ENCODE results near the gene KCND2.

Gene KCND2

GRCh38 chr7:120617275-120617674 is 344.3 kb downstream of the KCND2 start:
- H3K4me3 ChIP-seq (ENCODE audit: low read depth, low read length), result no peak overlapping the region
- H3K9me3 ChIP-seq (ENCODE audit: control insufficient read depth, low read length), result no peaks in the 10 kb centered on the region
- H3K36me3 ChIP-seq (ENCODE audit: control insufficient read depth, insufficient read depth, low read length), result no peaks in the 10 kb centered on the region
- H3K4me1 ChIP-seq, result no peaks in the 10 kb centered on the region
- H3K4me2 ChIP-seq (ENCODE audit: low read length), result no peak overlapping the region
- H3K27ac ChIP-seq, result no peak overlapping the region
- no peaks in the 10 kb centered on the region for H3K79me2 ChIP-seq
- no peak overlapping the region for H3K9ac ChIP-seq
- no peak for TF ChIP-seq CTCF (IDR thresholded peaks at IDR 0.05)
- no peaks in the 10 kb centered on the region for H3K27me3 ChIP-seq (ENCODE audit: control insufficient read depth, insufficient read depth, low read length)
- no peak overlapping the region for H2AFZ ChIP-seq

- Histone ChIP-seq H3K79me2 (no peaks in the 10 kb centered on the region), H3K4me1 (no peaks in the 10 kb centered on the region), H3K4me2 (ENCODE audit: low read length) (no peak overlapping the region), H3K9me3 (ENCODE audit: control insufficient read depth, low read length) (no peaks in the 10 kb centered on the region), H3K27ac (no peak overlapping the region), H3K27me3 (ENCODE audit: control insufficient read depth, insufficient read depth, low read length) (no peaks in the 10 kb centered on the region), H3K9ac (no peak overlapping the region), H3K4me3 (ENCODE audit: low read depth, low read length) (no peak overlapping the region), H2AFZ (no peak overlapping the region), H3K36me3 (ENCODE audit: control insufficient read depth, insufficient read depth, low read length) (no peaks in the 10 kb centered on the region)
- TF ChIP-seq CTCF (IDR thresholded peaks at IDR 0.05), result no peak
These were observed 355.3 kb downstream of the KCND2 start for GRCh38 chr7:120628251-120628650.

GRCh38 chr7:120639884-120640283 is 366.9 kb downstream of the KCND2 start:
- H3K36me3 ChIP-seq (ENCODE audit: control insufficient read depth, insufficient read depth, low read length), result no peaks in the 10 kb centered on the region
- H3K4me2 ChIP-seq (ENCODE audit: low read length), result no peak overlapping the region
- no peak overlapping the region for H2AFZ ChIP-seq
- H3K9me3 ChIP-seq (ENCODE audit: control insufficient read depth, low read length), result no peaks in the 10 kb centered on the region
- H3K27ac ChIP-seq, result no peak overlapping the region
- no peak overlapping the region for H3K4me3 ChIP-seq (ENCODE audit: low read depth, low read length)
- TF ChIP-seq CTCF (IDR thresholded peaks at IDR 0.05), result no peak
- H3K79me2 ChIP-seq, result no peaks in the 10 kb centered on the region
- H3K4me1 ChIP-seq, result no peaks in the 10 kb centered on the region
- no peak overlapping the region for H3K9ac ChIP-seq
- H3K27me3 ChIP-seq (ENCODE audit: control insufficient read depth, insufficient read depth, low read length), result no peaks in the 10 kb centered on the region

GRCh38 chr7:120645966-120646365 is 373.0 kb downstream of the KCND2 start:
- Histone ChIP-seq H2AFZ (no peak overlapping the region), H3K27me3 (ENCODE audit: control insufficient read depth, insufficient read depth, low read length) (no peaks in the 10 kb centered on the region), H3K4me3 (ENCODE audit: low read depth, low read length) (no peak overlapping the region), H3K4me2 (ENCODE audit: low read length) (no peak overlapping the region), H3K27ac (no peak overlapping the region), H3K79me2 (no peaks in the 10 kb centered on the region), H3K36me3 (ENCODE audit: control insufficient read depth, insufficient read depth, low read length) (no peaks in the 10 kb centered on the region), H3K4me1 (no peaks in the 10 kb centered on the region), H3K9ac (no peak overlapping the region), H3K9me3 (ENCODE audit: control insufficient read depth, low read length) (no peaks in the 10 kb centered on the region)
- TF ChIP-seq CTCF (IDR thresholded peaks at IDR 0.05), result no peak

- TF ChIP-seq CTCF (IDR thresholded peaks at IDR 0.05), result no peak
- Histone ChIP-seq H2AFZ (no peak overlapping the region), H3K27me3 (ENCODE audit: control insufficient read depth, insufficient read depth, low read length) (no peaks in the 10 kb centered on the region), H3K4me3 (ENCODE audit: low read depth, low read length) (no peak overlapping the region), H3K27ac (no peak overlapping the region), H3K4me2 (ENCODE audit: low read length) (no peak overlapping the region), H3K4me1 (no peaks in the 10 kb centered on the region), H3K9ac (no peak overlapping the region), H3K9me3 (ENCODE audit: control insufficient read depth, low read length) (no peaks in the 10 kb centered on the region), H3K79me2 (no peaks in the 10 kb centered on the region), H3K36me3 (ENCODE audit: control insufficient read depth, insufficient read depth, low read length) (no peaks in the 10 kb centered on the region)
These were observed 381.3 kb downstream of the KCND2 start for GRCh38 chr7:120654241-120654640.

All from parathyroid adenoma (tissue), 2 donors.